SW480 (cell line): ENCODE results near the gene SGMS1.

Experiments
- DNase-seq: peaks from one replicate; pipeline ENCODE4 v3.0.0-alpha.2; 2016; ENCODE audit warnings: low spot score

Gene SGMS1

DNA sequence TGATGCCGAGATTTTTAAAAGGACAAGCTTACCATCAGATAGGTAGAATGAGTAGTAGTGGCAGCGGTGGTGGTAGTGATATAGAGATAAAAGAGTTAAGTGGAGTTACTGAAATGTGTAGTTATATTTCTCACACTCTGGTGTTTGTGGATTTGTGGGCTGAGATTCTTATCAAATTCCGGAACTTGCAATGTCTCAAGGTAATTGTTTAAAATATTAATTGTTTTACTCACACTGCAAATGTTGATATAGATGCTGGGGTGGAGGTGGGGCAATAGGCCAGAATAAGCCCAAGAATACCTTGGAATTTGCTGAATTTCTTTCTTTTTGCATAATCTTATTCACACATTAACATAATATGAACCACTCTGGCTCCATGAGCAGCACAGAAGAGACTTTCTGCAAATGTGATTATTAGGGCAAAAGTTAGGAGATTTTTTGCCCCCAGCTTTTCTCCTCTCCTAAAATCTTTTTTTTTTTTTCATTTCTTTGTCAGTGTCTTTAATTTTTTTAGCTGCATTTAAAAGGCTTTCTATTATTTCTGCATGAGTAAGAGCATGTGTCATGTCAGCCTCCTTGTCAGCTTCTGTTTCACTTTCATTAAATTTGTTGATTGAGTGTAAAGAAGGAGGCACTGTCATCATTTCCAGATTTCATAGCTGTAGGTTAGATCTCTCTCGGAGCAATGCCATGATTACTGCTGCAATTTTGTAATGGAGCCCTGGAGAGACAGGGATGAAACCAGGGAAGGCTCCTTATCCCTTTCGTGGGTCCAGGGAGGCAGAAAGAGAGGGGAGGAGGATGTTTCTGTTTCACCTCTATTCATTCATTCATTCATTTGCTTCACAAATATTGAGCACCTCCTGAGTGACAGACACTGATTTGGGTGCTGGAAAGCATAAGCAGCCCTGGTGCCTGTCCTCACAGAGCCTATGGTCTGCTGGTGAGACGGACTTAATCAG is 13.1 kb upstream of the SGMS1 start:
- no peak for DNase-seq

DNA sequence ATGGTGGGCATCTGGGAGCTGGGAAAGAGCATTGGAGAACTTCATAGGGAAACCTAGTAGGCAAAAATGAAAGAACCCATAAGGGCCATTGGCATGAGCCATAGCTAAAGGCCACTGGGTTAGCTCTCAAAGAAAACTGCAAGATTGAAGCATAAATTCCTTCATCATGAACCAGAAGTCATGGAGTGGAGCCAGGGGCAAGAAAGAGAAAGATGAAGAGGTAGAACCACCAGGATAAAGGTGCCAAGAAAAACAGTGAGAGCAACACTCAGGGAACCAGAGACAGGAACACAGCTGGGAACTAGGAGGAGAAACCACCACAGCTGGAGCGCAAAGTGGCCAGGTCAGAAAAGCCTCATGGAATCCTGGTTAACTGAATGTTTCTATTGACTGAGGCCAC is 11.5 kb upstream of the SGMS1 start:
- no peak for DNase-seq

DNA sequence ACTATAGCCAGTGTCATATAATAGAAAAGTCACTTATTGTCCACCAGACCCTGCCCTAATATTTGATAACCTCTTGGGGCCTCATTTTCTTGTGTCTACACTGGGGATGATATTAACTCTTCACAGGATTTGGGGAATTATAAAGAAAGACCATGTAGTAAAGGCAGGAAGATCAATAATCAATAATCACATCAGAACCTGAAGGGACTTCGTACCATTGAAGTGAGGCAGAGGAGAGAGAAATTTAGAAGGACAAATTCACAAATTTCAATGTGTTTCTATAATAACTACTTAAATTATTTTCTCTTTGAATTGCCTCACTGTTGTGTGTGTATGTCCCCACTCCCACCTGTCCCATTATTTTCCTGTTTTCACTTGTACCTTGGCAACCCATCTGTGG is 10.7 kb upstream of the SGMS1 start:
- no peak for DNase-seq

DNA sequence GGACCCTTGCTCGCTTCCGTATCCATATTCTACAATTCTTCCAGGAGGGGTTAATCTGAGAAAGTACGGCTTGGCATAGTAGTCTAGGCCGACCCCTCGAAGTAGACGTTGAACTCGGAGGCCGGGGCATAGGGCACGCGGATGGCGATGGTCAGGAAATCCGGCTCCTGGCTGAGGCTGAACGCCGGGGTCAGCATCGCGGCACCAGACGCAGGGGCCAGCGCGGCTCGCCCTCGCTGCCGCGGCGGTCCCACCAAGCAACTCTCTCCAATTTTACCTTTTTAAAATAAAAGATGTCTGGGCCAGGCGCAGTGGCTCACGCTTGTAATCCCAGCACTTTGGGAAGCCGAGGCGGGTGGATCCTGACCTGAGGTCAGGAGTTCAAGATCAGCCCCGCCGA is 7.3 kb upstream of the SGMS1 start:
- DNase-seq, result no peak

DNA sequence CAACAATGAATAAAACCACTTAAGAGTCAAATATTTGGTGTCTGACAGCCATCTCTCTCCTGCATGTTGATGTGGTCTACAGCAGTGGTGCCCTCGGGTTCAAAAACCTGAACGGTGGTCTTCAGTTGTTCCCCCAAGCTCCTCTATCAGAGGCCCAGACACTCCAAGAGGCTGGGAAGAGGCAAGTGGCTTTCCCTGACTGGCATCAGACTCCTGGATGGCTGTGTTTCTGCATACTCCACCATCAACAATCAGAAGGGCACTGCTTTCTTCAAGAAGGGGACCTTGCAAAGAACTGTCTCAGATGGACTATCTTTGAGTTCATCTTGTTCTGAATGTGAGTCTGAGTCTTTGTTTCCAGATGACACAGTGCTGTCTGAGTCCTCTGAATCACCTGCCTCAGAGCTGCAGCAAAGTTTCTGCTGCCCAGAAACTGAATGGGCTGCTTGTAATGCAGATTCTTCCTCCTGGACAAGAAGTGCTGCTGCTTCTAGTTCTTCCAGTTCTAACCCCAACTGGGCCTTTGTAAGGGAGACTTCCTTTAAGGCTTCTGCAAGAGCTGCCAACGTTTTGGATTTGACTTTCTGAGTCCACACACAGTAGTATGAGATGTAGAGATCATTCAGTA is 5.9 kb upstream of the SGMS1 start:
- DNase-seq, result no peak

DNA sequence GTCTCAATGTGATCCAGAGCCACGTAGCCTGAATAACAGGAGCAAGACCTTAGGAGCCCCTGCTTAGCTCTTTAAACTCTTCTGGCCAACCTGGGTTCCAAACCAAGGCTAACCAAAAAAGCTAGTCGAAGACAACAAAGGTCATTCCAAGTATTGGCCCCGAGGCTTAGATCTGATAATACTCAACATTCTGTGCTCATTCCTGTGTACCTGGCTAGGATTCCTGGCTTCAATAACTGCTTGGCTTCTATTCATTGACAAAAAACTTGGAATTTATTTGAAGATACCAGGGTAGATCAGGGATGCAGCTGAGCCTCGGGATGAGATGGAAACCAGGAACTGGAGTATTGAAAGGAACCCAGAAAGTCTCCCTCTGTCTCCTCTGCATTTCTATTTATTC is 4.1 kb upstream of the SGMS1 start:
- no peak for DNase-seq

DNA sequence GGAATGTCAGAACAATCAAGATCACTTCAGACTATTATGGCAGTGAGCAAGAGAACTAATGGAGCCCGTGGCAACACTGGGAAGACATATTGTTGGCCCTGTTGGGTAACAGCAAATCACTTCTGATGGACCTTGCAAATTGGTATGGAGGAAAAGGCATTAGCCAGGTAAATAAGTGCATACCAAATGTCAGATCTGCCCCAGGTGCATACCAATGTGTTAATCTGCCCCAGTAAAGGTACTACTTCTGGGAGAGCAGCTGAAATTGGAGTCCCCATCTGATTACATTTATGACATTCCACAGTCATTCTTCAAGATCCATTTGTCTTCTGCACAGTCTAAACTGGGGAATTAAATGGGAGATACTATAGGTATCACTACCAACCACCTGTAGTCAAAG is 3.7 kb upstream of the SGMS1 start:
- no peak for DNase-seq

DNA sequence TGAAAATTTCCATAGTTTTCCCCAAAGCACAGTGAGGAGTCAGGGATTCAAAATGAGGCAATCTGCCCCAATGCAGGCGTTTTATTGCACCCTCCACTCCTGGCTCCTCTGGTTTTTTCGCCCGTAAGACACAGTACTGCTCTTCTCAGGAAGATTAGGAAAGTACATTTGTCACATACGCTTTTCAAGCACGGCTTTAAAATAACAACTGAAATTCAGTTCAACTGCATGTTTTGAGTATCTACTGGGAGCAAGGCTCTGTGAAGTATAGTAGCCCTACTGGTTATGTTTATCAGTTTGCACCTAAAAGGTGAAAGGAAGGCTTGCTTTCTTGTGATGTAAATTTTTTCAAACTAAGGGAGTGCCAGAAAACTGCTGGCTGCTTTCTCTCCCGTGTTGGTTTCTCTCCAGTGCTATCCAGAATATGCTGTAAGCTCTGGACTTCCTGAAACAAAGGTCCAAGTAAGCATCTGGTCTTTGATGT is 1.9 kb upstream of the SGMS1 start:
- peak; percentile 5 for DNase-seq

DNA sequence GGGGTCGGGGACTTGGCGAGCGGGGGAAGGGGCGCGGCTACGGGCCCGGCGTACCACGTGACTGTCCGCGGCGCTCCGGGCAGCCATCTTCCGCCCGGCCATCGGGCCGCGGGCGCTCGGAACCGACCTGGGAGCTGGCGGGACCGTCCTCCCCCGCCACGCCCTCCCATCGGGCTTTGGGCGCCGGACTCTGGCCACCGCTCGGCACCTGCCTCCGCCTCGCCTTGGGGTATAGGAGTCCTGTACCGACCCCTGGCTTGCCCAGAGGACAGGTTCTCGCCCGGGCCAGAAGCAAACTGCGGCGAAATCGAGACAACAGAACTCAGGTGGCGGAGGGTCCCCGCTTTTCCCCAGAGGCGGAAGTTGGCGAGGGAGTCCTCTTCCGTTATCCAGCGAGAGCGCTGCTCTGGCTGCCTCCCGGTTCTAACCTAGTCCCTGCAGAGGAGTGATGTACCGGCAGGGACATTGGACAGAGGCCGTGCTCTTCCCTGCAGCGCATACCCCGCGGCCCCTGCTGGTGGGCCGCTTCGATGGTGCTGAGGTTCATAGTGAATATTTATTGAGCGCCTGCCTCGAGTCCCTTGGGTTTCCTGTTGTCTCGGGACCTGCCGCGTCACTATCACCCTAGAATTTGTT is 1.2 kb upstream of the SGMS1 start:
- DNase-seq, result peak; percentile 88

DNA sequence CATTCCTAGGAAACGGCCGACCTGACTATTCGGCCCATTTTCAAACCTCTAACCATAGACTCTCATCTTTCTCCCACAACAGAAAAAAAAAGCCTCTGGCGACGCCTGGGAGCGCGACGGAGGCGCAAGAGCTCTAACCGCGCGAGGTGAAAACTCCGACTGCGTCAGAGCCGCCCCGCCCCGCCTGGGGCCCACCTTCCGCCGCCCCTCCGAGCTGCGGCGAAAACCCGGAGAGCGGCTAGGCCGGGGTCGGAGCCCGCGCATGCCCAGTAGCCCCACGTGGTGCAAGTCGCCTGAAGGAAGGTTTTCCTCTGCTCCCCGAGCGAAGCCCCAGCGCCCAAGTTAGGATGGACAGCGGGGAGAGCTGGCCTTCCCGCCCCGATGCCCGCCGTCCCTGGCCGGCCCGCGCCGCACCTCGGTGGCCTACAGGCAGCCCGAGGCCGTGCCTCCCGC is 683 bp upstream of the SGMS1 start:
- DNase-seq, result peak; percentile 92

DNA sequence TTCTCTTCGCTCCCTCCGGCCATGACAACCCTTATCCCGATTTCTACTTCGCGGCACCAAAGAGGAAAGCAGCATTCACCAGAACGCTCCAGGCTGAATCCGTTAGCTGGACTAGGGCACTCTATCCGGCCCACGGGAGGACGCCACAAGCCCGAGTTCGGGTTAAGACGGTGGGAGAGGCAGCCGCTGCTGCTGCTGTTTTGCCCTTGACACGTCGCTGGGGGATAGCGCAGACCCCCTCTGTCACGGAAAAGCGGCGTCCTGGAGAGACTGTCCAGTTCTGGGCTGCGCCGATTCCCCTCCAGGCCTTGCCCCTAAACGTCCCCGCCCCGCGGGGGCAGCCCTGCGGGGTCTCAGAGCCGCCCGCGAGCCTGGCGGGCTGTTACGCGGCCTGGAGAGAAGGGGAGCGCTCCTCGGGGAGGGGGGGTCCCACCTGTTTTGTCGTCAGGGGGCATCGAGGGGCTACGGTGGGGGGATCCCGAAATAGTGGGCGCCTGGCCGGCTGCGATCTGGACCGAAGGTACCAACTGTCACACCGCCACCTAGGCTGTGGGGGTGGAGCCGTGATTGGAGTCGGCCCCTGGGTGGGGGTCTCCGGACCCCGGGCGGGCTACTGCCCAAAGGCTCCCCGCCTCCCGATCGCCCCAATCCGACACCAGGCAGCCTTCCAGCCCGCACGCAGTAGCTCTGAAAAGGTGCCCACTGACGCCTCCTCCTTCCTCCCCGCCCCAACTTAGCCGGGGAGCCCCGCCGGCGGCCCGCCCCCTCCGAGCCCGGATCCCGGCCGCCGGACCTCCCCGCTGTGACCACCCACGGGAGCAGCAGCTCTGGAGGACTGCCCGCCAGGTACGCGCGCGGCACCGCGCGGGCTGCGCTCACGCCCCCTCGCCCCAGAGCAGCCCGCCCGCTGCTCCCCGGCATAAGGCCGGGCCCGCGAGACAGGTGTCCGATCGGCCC is 772 bp downstream of the SGMS1 start:
- DNase-seq, result peak; percentile 46

DNA sequence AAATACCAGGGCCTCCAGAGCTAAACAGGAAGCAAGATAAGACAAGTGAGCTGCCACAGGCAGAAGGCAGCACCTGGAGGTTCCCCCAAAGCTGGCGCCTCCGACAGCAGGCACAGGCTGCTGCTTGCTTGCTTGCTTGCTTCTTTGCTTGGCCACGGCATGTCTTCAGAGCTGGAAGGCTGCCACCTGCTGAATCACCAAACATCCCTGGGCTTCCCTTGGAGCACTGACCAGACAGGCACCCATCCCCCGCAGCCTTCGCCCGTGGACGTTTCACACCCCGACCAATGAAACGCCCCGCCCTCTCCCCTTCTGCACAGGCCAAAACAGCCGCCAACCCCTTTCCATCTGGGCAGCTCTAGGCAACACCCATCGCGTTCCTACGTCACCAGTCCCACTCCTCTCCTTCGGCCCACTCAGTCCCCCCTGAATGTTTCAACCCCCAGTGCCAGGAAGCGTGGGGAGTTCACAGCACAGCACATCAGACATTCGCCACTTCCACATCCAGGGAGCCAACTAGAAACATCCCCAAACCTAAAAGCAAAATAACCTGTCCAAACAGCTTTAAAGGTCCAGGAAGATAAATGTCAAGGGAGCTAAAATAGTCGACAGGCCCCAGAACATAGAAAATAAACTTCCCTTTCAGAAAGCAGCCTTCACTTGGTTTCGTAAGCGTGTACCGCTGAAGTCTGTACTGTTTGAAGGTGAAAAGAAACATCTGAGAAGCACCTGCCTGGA is 1.6 kb downstream of the SGMS1 start:
- DNase-seq, result peak; percentile 72

DNA sequence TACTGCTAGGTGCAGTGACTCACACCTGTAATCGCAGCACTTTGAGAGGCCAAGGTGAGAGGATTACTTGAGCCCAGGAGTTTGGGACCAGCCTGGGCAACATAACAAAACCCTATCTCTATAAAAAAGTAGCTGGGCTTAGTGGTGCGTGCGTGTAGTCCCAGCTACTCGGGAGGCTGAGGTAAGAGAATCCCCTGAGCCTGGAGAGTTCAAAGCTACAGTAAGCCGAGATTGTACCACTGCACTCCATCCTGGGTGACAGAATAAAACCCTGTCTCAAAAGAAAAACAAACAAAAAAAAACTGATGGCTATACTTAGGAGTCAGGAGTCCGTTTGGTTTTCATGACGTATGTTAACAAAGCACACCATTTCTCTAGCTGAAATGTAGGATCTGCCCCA is 2.9 kb downstream of the SGMS1 start:
- no peak for DNase-seq

DNA sequence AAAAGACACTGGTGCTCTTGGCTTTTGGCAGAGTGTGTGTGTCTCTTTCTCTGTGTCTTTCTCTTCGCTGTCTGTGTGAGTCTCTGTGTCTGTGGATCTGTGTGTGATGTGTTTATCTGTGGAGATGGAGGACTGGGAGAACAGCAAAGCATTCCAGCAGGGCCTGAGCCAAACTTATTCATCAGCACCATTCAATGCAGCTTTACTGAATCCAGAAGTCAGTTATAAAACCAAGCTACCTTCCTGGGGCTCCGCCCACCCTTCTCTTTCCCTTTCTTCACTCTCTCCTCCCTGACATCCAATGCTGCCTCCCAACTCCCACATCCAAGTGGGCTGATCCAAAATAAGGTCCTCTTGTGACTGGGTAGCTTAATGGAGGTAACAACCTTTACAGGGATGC is 3.9 kb downstream of the SGMS1 start:
- DNase-seq, result no peak

DNA sequence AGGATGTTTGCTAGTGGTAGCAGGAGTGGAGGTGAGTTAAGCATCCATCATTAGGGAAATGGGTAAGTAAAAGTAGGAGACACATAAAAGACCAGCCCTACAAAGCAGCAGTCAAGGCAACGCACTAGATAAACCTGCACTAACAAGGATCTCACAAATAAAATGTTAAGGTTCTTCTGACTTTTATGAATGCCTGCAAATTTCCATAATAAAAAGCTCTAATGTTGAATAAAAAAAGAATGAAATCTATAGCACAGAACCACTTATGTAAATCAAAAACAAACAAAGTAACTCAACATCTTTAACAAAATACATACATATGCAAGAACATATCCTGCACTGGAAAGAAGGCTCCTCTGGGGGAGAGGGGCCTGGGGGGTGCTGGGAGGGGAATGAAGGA is 4.6 kb downstream of the SGMS1 start:
- no peak for DNase-seq

DNA sequence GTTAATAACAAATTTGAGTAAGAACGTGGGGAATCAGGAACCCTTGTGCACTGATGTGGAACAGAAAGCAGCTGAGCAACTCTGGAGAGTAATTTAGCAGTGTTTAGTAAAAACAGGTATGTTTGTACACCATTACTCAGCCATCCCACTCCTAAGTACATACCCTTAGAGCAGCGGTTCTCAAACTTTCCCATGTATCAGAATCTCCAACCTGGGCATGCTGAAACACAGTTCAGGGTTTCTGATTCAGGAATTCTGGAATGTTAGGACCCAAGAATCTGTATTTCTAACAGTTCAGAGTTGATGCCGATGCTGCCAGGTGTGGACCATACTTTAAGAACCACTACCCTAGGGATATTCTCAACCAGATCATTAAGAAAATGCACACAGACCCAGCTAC is 5.1 kb downstream of the SGMS1 start:
- no peak for DNase-seq

DNA sequence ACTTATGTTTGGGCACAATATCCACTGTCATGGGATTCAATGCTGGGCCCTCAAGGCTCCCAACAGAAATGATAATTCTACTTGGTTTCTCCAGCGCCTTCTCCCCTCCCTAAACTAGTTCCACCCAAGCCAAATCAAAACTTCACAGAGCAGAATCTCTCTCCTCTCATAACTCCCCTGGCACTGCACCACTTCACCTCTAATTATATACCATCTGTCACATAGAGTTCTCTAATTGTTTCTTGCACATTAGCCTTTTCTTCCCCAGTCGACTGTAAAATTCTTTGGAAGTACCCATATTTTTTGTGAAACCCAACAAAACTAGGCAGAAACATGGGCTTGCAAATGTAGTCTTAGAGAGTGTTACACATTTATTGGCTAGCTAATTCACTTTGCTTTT is 8.1 kb downstream of the SGMS1 start:
- DNase-seq, result no peak

DNA sequence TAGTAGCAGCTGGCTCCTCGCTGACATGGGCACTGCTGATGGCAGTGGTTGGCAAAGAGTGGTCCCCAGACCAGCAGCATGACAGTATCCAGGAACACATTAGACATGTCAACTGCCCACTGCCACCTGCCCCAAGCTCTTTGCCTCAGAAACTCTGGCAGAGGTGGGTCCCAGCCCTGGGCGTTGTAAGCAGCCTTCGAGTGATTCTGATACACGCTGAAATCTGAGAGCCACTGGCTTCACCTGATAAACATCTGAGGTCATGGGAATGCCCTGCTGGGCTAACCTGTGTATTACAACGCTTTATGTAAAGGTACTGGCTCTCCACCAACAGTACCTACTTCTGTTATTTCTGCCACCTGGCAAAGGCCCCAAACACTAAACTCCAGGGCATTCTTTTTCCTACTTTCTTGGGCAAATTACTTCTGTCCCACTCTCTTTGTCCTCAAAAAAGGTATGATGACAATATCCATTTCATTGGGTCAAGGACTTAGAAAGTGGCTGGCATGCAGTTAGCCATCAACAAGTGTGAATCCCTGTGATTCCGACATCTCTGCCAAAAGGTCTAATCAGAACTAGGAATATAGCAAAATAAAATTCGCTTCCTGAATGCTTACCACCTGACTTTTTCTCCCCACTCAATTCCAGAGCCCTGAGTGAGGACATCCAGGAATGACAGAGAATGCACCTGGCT is 9.2 kb downstream of the SGMS1 start:
- peak; percentile 17 for DNase-seq

DNA sequence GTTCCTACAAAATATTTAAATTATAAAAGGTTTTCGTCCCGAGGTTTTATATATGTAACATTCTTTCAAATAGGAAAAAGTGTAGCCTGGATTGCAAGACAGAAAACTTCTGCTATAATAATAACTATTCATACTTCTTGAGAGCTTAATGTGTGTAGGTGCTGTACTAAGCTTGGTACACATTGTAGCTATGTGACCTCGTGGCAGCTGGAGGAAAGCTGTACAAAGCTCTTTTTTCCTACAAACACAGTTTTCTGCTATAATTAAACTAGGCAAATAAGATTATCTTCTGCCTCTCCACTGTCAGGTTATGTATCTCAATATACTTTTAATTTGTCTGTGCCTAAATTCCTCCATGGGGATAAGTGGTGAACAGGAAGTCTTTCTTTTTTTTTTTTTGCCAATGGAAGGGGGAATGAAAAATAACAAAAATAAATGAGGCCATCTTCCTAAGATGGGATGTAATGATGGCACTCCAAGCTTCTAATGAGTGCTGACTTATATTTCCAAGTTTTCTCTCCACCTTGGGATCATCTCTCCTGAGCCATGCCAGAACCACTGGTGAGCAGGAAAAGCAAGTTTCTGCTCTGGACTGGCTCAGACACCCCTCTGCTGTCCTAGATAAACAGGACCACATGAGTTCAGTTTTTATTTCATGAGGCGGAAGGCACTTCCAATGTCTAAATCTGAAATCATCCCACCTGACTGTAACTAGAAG is 9.9 kb downstream of the SGMS1 start:
- no peak for DNase-seq

DNA sequence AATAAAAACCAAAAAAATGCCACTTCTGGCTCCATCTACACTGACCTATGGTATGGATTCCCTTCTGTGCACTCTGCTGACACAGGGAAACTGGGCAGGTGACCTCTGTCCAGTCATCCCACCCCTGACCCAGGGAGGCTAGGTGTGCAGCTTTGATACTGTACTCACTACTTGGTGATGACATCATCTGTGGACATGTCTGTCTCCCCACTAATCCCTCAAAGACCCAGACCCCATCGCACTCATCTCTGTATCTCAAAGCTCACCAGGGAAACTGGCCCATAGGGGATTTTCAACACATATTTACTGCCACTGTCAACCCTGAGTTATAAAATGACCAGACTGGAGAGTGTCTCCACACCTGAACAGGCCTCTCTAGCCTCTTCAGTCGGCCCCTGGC is 10.6 kb downstream of the SGMS1 start:
- no peak for DNase-seq
